KMS-11 (cell line): ENCODE measurements around the gene HSDL1.
"Not testable (repeated sequence)": the region's sequence is repeated elsewhere in the genome, so short reads cannot be mapped to it uniquely, and the experiment has no call there.

Experiments used
- H2AFZ ChIP-seq: fragments of 200-600 bp; sonication (generic); 2 replicates; pipeline ENCODE4 v1.6.1; 2016; ENCODE audit warnings: antibody characterized with exemption, mixed run types, low read depth
- H3K27ac ChIP-seq: fragments of 200-600 bp; sonication (generic); 2 replicates; pipeline ENCODE4 v1.6.1; 2016; ENCODE audit warnings: mild to moderate bottlenecking, mixed run types
- H3K27me3 ChIP-seq: fragments of 200-600 bp; sonication (generic); 2 replicates; pipeline ENCODE4 v1.6.1; 2017; ENCODE audit warnings: mild to moderate bottlenecking, low read depth, mixed run types, moderate library complexity; ENCODE audit not compliant: insufficient read depth
- H3K36me3 ChIP-seq: fragments of 200-600 bp; sonication (generic); 2 replicates; pipeline ENCODE4 v1.6.1; 2017; ENCODE audit warnings: mild to moderate bottlenecking, mixed run types; ENCODE audit not compliant: insufficient read depth
- H3K4me1 ChIP-seq: fragments of 200-600 bp; sonication (generic); 2 replicates; pipeline ENCODE4 v1.6.1; 2016; ENCODE audit warnings: mild to moderate bottlenecking, low read depth, mixed run types; ENCODE audit not compliant: poor library complexity, severe bottlenecking
- H3K4me2 ChIP-seq: fragments of 200-600 bp; sonication (generic); 2 replicates; pipeline ENCODE4 v1.7.0; 2016; ENCODE audit warnings: mild to moderate bottlenecking, mixed run types
- H3K4me3 ChIP-seq: fragments of 200-600 bp; sonication (generic); IDR thresholded peaks from 2 replicates; pipeline ENCODE4 v1.6.1; 2017; ENCODE audit warnings: low read depth, low read length, mixed read lengths; ENCODE audit not compliant: insufficient read depth
- H3K79me2 ChIP-seq: fragments of 200-600 bp; sonication (generic); 2 replicates; pipeline ENCODE4 v1.6.1; 2016; ENCODE audit warnings: low read depth, mixed run types; ENCODE audit not compliant: insufficient read depth
- H3K9ac ChIP-seq: fragments of 200-600 bp; sonication (generic); 2 replicates; pipeline ENCODE4 v1.6.1; 2016; ENCODE audit warnings: mild to moderate bottlenecking, mixed run types
- H4K20me1 ChIP-seq: fragments of 200-600 bp; sonication (generic); 2 replicates; pipeline ENCODE4 v1.6.1; 2016; ENCODE audit warnings: mild to moderate bottlenecking, mixed run types; ENCODE audit not compliant: insufficient read depth
- TF ChIP-seq, protein P1 (sequence below): fragments of 200-600 bp; sonication (generic); conservative IDR thresholded peaks from 2 replicates; pipeline ENCODE4 v1.6.1; 2017; ENCODE audit warnings: low read depth, mild to moderate bottlenecking, antibody characterized with exemption, low read length, moderate library complexity, mixed read lengths

Gene HSDL1

DNA sequence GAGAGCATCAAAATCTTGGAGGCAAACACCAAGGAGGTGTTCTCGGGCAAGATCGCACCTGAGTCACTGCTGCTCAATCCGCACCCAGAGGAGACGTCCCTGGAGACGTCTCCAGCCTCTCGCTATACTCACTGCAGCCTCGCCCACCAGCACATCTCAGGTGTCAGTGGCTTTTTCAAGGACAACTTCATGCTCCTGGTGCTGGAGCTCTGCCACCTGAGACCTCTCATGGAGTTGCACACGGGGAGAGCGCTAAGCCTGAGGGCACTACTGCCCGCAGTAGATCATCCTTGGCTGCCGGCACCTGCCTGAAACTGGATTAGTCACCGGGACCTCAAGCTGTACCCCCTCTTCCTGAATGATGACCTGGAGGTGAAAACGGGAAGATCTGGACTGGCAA, 25.6 kb downstream of the HSDL1 start:
- H4K20me1 ChIP-seq: no peaks in the 10 kb centered on the region
- peaks cover 19% of the 10 kb centered on the region for H3K79me2 ChIP-seq
- no peak overlapping the region for H3K27ac ChIP-seq
- peaks cover 23% of the 10 kb centered on the region for H3K4me1 ChIP-seq
- H3K4me3 ChIP-seq: no peak overlapping the region
- H2AFZ ChIP-seq: no peak overlapping the region
- TF ChIP-seq, protein P1, sequence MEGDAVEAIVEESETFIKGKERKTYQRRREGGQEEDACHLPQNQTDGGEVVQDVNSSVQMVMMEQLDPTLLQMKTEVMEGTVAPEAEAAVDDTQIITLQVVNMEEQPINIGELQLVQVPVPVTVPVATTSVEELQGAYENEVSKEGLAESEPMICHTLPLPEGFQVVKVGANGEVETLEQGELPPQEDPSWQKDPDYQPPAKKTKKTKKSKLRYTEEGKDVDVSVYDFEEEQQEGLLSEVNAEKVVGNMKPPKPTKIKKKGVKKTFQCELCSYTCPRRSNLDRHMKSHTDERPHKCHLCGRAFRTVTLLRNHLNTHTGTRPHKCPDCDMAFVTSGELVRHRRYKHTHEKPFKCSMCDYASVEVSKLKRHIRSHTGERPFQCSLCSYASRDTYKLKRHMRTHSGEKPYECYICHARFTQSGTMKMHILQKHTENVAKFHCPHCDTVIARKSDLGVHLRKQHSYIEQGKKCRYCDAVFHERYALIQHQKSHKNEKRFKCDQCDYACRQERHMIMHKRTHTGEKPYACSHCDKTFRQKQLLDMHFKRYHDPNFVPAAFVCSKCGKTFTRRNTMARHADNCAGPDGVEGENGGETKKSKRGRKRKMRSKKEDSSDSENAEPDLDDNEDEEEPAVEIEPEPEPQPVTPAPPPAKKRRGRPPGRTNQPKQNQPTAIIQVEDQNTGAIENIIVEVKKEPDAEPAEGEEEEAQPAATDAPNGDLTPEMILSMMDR: no peak
- H3K36me3 ChIP-seq: no peaks in the 10 kb centered on the region; the same call in 1 of the 2 replicates
- no peak overlapping the region for H3K4me2 ChIP-seq
- H3K9ac ChIP-seq: no peak overlapping the region
- H3K27me3 ChIP-seq: no peaks in the 10 kb centered on the region

DNA sequence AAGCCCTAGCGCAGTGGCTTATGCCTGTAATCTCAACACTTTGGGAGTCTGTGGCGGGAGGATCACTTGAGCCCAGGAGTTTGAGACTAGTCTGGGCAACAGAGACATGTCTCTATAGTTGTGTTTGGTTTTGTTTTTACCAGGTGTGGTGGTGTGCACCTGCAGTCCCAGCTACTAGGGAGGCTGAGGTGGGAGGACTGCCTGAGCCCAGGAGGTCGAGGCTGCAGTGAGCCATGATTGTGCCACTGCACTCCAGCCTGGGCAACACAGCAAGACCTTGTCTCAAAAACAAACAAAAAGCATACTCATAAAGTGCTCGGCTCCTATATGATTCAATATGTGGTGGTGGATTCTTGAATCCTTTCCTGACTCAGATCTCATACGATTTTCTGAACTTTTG, 26.7 kb downstream of the HSDL1 start:
- H3K9ac ChIP-seq, H3K4me3 ChIP-seq, H3K27ac ChIP-seq, H3K36me3 ChIP-seq, H4K20me1 ChIP-seq, H2AFZ ChIP-seq, H3K27me3 ChIP-seq, H3K4me2 ChIP-seq: not testable (repeated sequence)
- H3K4me1 ChIP-seq: peaks cover 29% of the 10 kb centered on the region
- peaks cover 29% of the 10 kb centered on the region for H3K79me2 ChIP-seq

DNA sequence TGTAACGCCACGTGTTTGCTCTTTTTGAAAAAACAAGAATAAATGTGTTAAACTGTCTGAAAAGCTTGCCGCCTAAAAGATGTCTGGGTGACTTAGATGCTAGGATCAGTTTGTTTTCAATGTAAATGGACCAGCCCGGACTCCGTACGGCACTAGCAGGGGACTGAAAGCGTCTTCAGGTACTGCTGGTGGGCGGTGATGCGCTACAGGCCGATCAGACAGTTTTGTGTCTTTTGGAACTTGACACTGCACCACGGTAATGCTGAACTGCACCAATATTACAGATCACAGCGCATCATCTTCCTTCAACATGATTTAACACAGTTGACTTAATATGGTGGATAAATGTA, 27.5 kb downstream of the HSDL1 start:
- H3K4me2 ChIP-seq: peak overlapping the region; percentile 57
- H4K20me1 ChIP-seq: no peaks in the 10 kb centered on the region
- peaks cover 38% of the 10 kb centered on the region for H3K4me1 ChIP-seq
- H3K27ac ChIP-seq: peak overlapping the region; percentile 67
- peak overlapping the region; percentile 85 for H3K9ac ChIP-seq
- TF ChIP-seq, protein P1: no peak
- peaks cover 38% of the 10 kb centered on the region for H3K79me2 ChIP-seq
- peak overlapping the region; percentile 29 for H3K4me3 ChIP-seq
- no peaks in the 10 kb centered on the region for H3K27me3 ChIP-seq
- H3K36me3 ChIP-seq: no peaks in the 10 kb centered on the region
- H2AFZ ChIP-seq: peak overlapping the region; percentile 91

DNA sequence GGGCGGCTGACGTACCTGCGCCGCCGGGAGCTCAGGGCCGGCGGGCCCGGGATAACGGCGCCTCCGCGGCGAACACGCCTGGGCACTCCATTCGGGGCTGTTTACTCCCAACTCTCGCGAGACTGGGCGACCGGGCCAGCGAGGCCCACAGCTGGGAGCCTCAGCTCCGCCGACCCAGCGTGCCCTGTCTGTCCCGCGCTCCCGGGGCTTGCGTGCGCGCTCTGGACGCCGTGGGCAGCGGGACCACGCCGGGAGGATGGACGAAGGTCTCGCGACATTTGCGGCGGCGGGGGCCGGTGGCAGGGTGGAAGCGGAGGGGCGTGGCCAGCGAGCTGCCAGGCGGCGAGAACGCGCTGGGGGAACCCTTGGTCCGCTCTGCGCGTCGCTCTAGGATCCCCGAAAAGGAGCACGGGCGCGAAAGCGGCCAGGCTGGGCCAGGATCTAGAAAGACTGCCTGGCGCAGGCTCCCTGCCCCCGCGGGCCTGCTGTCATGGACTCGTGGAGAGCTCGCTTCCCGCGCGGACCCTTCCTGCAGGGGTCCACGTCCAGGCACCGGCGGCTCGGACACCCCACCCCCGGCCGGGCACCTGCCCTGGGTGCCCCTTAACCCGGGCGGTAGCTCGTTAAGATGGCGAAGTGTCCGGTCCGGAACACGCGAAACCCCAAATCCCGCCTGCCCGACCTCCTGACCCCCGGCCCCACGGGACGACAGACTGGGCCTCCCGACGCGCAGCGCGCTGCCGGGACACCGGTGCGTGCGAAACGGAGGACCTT, 28.1 kb downstream of the HSDL1 start, which contains the start of gene MBTPS1:
MBTPS1 (minus strand) TSS at position 223 of the 774 bp plus-strand sequence. CDS start 15,159 bp downstream, outside the sequence.
- H3K9ac ChIP-seq: peak within 1 kb of the TSS; percentile 85
- H3K27me3 ChIP-seq: no peaks in the 10 kb centered on the region
- peak within 1 kb of the TSS; percentile 67 for H3K27ac ChIP-seq
- H3K4me2 ChIP-seq: peak within 1 kb of the TSS; percentile 98
- H3K36me3 ChIP-seq: no peaks in the 10 kb centered on the region
- H2AFZ ChIP-seq: peak within 1 kb of the TSS; percentile 91
- H3K4me1 ChIP-seq: peaks cover 43% of the 10 kb centered on the region
- TF ChIP-seq, protein P1: no peak
- H4K20me1 ChIP-seq: no peaks in the 10 kb centered on the region
- peaks cover 44% of the 10 kb centered on the region for H3K79me2 ChIP-seq
- peak within 1 kb of the TSS; percentile 29 for H3K4me3 ChIP-seq
